ENCODE data around the gene FCGR2B. TPM values are rescaled to one million over a fixed set of nuclear protein-coding genes. Genes with fewer than 3 reads are reported as not detected.
A peak's percentile ranks its signal among the peaks of the same experiment; 100 is the strongest.

The FCGR2B gene
- polyA plus RNA-seq, 1 donor from 2014 or later: 235 TPM

DNA sequence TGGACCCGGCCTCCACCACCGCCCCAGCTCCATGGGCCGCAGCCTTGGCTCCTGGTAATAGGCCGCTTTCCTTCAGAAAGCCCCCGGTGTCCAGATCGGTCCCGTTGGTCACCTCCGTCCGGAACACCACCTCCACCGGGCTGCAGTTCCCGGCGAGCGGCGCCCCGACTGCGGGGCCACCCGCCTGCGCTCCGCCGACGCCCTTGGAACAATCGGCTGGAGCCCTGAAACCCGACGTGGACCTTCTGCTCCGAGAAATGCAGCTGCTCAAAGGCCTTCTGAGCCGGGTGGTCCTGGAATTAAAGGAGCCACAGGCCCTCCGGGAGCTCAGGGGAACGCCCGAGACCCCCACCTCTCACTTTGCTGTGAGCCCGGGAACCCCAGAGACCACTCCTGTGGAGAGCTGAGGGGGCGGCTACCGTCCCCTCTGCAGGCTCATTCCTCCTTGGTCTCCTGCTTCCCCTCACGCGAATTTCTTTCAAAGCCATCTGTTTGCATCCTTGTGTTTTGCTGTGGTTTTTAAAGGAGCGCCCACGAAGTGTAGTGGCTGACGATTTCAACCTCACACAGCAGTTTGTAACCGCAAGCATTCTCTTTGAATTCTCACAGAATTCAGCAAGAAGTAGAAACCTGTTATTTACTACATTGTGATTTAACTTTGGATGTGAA lies 64.4 kb downstream of the FCGR2B start:
- peaks cover 2% of the 10 kb centered on the region for H3K36me3 Mint-ChIP-seq
- H3K4me1 Mint-ChIP-seq: peaks cover 22 to 33% (median 32%) of the 10 kb centered on the region in 3 donors
- no peaks in the 10 kb centered on the region for H3K27me3 Mint-ChIP-seq
- peak overlapping the region; percentile 92 to 98 (median 95) for H3K4me3 Mint-ChIP-seq
- H3K9me3 Mint-ChIP-seq: no peaks in the 10 kb centered on the region
- peak overlapping the region; percentile 88 to 93 (median 89) for H3K27ac Mint-ChIP-seq

Other genes starting within 250 kb of the FCGR2B start
- gene FCGR2A, start 157.7 kb upstream of the FCGR2B start, polyA plus RNA-seq: 1.3 TPM
- gene HSPA6, start 138.6 kb upstream of the FCGR2B start, polyA plus RNA-seq: 0.80 TPM
- 4.4 TPM for gene FCGR3A, start 113.3 kb upstream of the FCGR2B start, polyA plus RNA-seq
- gene FCGR3B, start 32.0 kb upstream of the FCGR2B start, polyA plus RNA-seq: 0.18 TPM
- gene FCRLA, start 44.1 kb downstream of the FCGR2B start, polyA plus RNA-seq: 445 TPM
- gene FCRLB, start 58.4 kb downstream of the FCGR2B start, polyA plus RNA-seq: 11.1 TPM
- gene DUSP12, start 86.6 kb downstream of the FCGR2B start, polyA plus RNA-seq: 47.3 TPM
- 14.3 TPM for gene ATF6, start 103.2 kb downstream of the FCGR2B start, polyA plus RNA-seq

All from IgD-negative memory B cell (primary cell).